Activated gamma-delta T cell treated with anti-CD3 and anti-CD28 coated beads, Interleukin-2, amount 50 U/mL, for 16 hours (primary cell): ENCODE data around the gene OGDHL.

Source experiments
- DNase-seq: peaks from one replicate; pipeline ENCODE4 v3.0.0-alpha.2; 2020; ENCODE audit warnings: low read depth

OGDHL gene

GRCh38 chr10:49689882-49690510 is 72.1 kb downstream of the OGDHL start:
- no peak for DNase-seq

DNA sequence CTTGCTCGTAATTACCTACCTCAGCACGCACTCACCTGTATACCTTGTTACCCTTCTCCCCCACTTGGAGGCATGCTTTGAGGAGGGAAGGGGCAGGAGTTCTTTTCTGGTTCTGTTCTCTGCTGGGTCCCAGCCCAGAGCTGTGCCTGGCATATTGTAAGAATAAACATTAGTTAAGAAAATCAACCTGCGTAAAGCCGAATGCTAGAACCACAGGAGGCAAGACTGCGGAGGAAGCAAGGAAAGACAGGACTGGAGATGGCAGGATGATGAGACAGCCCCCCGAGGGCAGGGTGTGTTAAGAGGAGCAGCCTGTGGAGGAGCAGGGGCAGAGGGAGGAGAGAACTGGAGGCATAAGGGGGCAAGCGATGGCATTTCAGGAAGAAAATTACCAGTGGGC is 73.2 kb downstream of the OGDHL start:
- DNase-seq = no peak

GRCh38 chr10:49688261-49688846 is 73.8 kb downstream of the OGDHL start:
- DNase-seq = no peak

DNA sequence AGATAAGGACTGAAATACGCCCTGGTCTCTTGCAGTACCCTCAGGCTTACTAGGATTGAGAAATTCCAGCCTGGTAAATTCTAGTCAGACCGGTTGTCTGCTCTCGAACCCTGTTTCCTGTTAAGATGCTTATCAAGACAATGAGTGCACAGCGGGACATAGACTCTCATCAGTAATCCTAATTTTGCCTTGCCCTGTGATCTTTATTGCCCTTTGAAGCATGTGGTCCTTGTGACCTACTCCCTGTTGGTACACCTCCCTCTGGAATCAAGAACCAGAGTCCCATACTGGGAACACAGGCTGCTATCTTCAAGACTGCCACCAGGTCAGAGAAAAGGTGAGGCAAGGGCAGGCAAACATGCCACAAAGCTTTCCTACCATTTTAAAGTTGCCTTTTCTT is 75.5 kb downstream of the OGDHL start:
- no peak for DNase-seq
